Activated T-cell treated with anti-CD3 and anti-CD28 coated beads for 48 hours (primary cell): ENCODE measurements around the gene MOGAT3.
A peak's percentile ranks its signal among the peaks of the same experiment; 100 is the strongest.

Experiments used
- DNase-seq: peaks from one replicate; pipeline ENCODE4 v3.0.0-alpha.2; 2020; ENCODE audit warnings: low read depth

Gene MOGAT3

GRCh38 chr7:101172005-101172853, 28.6 kb downstream of the MOGAT3 start:
- no peak for DNase-seq

- DNase-seq, result no peak
Measured at GRCh38 chr7:101171442-101171837, 29.4 kb downstream of the MOGAT3 start.

- DNase-seq, result no peak
Measured at GRCh38 chr7:101170617-101171441, 30.0 kb downstream of the MOGAT3 start.

- DNase-seq, result peak; percentile 79
Measured at GRCh38 chr7:101169838-101170551, 30.8 kb downstream of the MOGAT3 start.

- no peak for DNase-seq
Measured at GRCh38 chr7:101169110-101169837, 31.6 kb downstream of the MOGAT3 start.

GRCh38 chr7:101168412-101169049, 32.3 kb downstream of the MOGAT3 start:
- DNase-seq, result no peak

GRCh38 chr7:101167645-101168411, 33.0 kb downstream of the MOGAT3 start:
- no peak for DNase-seq

GRCh38 chr7:101166909-101167644, 33.8 kb downstream of the MOGAT3 start:
- no peak for DNase-seq

- no peak for DNase-seq
Measured at GRCh38 chr7:101166648-101166908, 34.3 kb downstream of the MOGAT3 start.

- no peak for DNase-seq
Measured at GRCh38 chr7:101165958-101166647, 34.7 kb downstream of the MOGAT3 start.

GRCh38 chr7:101165075-101165957, 35.5 kb downstream of the MOGAT3 start, which contains the start of gene VGF:
TSS of gene VGF (minus strand) at chr7:101165569. CDS start at chr7:101164843, 726 bp downstream.
- peak; percentile 93 for DNase-seq

GRCh38 chr7:101164071-101164840, 36.6 kb downstream of the MOGAT3 start:
- no peak for DNase-seq

- no peak for DNase-seq
Measured at GRCh38 chr7:101163279-101164070, 37.4 kb downstream of the MOGAT3 start.

GRCh38 chr7:101162551-101163278, 38.1 kb downstream of the MOGAT3 start:
- no peak for DNase-seq

GRCh38 chr7:101161692-101162471, 39.0 kb downstream of the MOGAT3 start:
- no peak for DNase-seq
